NCI-H146 treated with DMSO at 0.1 percent for 48 hours (cell line): ENCODE data around the gene CHCHD5.
"Not testable (repeated sequence)": the region's sequence is repeated elsewhere in the genome, so short reads cannot be mapped to it uniquely, and the experiment has no call there.

Experiments used
- DNase-seq: peaks from one replicate; lab custom pipeline; 2025; ENCODE audit not compliant: unreplicated experiment; lab: John Stamatoyannopoulos, UW

The CHCHD5 gene

DNA sequence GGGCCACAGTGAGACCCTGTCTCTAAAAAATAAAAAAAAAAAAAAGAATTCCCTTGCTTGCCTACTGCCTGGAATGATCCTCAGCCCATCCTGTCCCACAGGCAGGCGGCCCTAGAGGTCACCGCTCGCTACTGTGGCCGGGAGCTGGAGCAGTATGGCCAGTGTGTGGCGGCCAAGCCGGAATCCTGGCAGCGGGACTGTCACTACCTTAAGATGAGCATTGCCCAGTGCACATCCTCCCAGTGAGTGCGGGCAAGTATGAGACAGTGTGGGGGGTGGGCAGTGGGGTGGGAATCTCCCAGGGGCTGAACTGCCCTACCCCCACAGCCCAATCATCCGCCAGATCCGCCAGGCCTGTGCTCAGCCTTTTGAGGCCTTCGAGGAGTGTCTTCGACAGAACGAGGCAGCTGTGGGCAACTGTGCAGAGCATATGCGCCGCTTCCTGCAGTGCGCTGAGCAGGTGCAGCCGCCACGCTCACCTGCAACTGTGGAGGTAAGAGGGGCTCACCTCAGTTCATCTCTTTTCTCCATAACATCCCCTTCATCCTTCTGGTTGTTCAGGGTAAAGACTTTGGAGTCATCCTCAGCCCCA, 1.6 kb downstream of the CHCHD5 start:
- DNase-seq, result no peak

DNA sequence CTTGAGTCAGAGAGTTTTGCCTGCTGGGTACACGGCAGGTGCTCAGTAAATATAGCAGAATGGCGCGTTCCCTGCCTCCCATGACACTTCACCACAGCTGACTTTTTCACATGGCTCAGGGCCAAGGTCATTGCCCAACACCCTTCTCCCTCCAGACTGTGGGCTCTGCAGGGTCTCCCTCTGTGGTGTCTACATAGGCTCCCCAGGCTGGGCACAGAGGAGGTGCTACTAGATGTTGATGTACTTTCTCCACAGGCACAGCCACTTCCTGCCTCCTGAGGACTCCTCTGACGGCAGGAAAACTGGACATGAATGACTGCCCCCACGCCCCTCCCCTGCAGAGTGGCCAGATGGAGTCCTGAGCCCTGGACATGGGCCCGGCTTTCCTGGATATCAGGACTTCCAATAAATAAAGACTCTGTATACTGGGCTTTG, 4.2 kb downstream of the CHCHD5 start:
- DNase-seq, result peak; percentile 61

DNA sequence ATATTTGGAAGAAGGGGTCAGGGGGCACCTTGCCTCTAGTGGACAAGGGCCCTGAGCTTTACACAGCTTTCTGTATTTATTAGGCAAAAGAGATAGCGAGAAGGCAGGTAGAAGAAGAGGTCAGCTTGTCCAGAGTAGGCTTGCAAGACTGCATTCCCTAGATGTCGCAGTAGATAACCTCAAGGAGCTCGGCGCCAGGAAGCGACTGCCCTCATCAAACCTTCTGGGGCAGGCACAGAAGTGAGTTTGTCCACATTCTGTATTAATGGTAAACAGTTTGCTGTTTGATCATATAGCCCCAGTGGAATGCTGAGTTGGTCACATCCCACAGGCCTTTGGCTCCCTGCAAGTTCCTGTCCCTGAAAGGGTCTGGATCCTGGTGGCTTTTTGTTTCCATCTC, 7.0 kb downstream of the CHCHD5 start:
- DNase-seq, result no peak

DNA sequence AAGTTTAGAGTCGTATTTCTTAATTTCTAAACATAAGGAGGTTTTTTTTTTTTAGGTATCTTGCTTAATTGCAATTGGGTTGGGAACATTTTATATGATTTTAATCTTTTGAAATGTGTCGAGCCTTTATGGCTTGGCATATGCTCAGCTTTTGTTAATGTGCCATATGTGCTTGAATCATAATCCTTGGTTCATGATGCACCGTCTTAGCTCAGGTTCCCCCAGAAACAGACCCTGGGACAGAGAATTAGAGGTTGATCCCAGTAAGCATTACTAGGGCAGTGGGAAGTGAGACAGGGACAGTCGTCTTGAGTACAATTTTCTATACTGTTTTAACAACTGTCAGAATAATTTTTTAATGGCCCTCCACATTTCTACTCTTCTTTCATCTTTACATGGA, 9.3 kb downstream of the CHCHD5 start:
- no peak for DNase-seq

DNA sequence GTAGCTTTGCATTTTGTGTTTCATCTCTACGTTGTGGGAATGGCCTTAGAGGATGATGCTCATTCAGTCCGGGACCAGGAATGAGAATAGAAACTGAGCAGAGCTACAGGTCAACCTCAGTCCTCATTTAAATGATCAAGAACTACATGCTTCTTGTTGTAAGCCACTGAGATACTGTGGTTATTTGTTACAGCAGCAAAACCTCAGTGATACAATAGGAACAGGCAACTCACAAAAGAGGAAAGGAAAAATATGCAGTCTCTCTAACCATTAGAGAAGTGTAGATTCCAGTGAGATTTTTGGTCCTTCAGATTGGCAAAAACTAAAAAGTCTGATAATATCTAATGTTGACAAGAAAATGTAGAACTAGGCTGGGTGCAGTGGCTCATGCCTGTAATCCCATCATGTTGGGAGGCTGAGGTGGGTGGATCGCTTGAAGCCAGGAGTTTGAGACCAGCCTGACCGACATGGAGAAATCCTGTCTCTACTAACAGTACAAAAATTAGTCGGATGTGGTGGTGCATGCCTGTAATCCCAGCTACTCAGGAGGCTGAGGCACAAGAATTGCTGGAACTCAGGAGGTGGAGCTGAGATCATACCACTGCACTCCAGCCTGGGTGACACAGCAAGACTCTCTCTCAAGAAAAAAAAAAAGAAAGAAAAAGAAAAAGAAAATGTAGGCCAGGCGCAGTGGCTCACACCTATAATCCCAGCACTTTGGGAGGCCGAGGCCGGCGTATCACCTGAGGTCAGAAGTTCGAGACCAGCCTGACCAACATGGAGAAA, 13.3 kb downstream of the CHCHD5 start:
- no peak for DNase-seq

DNA sequence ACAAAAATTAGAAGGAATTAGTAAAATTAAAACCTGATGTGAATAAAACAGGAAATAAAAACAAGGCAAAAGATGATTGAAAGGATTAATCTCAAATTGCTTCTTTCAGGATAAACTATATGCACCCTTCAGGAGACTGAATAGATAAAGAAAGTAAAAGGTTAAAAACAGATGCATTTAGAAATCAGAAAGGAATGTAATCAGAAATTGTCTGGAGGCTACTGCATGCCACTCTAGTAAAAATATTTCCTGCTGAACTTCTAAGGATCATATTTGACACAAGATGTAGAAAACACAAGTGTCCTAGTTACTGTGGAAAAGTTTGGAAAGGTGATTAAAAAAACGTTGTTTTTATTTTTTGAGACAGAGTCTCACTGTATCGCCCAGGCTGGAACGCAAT, 16.2 kb downstream of the CHCHD5 start:
- DNase-seq, result no peak

DNA sequence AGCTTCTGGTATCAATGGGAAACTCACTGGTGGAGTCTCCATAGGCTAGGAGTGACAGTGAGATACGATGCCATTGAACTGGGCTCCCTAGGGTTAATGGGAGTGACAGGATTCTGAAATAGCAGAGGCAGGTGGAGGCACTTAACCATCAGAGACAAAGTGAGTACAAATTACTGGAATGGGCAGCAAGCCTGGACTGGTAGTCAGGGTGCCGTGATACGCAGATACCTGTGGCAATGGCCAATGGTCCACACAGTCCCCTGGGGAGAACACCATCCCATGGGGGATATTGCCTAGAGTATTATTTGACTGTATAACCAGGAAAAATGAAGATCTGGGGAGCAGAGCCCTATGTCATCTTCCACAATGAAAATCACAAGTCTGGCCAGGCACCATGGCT, 17.3 kb downstream of the CHCHD5 start:
- no peak for DNase-seq

DNA sequence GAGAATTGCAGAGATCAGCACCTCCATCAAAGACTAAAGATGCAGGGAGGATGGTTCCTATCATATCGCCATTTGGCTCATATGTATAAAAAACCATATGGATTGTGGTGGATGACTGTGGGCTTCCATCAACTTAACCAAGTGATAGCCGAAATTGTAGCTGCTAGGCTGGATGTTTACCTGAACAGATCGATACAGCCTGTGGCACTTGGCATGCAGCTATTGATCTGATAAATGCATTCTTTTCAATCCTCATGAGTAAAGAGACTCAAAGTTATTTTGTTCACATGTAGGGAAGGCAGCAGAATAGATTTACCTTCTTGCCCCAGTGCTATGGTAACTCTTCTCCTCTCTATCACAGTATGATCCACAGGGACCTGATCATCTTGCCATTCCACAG, 18.5 kb downstream of the CHCHD5 start:
- no peak for DNase-seq

DNA sequence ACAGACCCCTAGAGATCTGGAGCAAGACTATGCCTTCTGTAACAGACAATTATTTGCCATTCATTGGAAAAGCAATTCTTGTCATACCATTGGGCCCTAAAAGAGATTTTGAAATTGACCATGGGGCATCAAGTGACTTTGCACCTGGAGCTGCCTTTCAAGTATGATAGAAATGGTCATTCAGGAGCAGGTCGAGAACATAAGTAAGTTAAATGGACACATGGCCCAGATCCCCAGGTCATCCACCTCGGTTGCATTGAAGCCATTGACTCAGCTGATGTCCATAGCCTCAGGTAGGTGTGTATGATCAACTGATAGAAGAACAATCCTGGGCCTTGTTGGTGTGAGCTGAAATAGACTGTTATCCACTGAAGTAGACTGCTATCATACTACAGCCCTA, 19.3 kb downstream of the CHCHD5 start:
- no peak for DNase-seq

DNA sequence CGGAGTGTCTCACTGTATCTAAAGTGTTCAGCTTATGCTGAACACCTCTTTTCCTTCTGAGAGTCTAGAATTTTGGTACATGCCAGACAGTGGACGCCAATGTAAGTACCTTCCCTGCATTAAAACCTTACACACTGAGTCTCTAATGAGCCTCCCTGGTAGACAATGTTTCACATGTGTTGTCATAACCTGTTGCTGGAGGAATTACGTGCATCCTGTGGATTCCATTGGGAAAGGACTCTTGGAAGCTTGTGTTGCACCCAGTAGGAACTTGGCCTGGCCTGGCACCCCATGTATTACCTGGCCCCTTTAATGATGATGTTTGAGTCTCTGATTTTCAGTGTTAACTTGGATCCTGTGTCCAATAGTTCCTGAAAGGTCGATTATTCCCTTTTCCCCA, 20.5 kb downstream of the CHCHD5 start:
- no peak for DNase-seq

DNA sequence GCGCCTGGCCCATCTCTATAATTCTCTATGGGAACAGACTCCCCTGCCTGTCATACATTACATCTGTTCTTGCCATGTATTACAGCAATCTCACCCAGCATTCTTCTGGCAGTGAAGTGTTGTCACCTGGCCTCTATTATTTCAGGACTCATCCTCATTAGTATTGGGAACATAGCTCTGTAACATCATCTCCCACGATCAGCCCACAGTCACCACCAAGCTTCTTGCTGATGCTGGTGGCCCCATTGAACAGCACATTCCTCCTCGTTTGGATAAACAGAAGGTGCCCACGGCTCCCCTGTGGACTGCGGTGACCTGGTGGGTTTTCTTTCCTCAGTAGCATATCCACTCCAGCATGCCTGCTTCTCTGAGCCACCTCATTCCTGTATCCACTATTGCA, 21.5 kb downstream of the CHCHD5 start:
- no peak for DNase-seq

DNA sequence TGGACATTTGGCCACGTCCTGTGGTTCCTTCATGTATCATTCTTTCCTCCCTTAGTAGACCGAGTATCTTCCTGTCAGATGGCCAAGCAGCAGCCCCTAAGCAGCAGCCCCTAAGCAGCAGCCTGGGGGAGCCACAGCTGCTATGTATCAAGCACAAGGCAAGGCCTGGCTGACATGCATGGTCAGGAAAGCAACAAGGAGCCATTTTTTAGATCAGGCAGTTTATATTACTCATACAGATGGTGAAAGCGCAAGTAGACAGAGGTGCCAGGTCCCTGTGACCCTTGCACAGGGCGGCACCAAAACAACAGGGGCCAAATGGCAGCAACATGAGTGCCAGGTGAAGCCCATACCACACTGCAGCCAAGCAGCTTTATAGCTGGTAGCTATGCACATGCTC, 22.1 kb downstream of the CHCHD5 start:
- no peak for DNase-seq

DNA sequence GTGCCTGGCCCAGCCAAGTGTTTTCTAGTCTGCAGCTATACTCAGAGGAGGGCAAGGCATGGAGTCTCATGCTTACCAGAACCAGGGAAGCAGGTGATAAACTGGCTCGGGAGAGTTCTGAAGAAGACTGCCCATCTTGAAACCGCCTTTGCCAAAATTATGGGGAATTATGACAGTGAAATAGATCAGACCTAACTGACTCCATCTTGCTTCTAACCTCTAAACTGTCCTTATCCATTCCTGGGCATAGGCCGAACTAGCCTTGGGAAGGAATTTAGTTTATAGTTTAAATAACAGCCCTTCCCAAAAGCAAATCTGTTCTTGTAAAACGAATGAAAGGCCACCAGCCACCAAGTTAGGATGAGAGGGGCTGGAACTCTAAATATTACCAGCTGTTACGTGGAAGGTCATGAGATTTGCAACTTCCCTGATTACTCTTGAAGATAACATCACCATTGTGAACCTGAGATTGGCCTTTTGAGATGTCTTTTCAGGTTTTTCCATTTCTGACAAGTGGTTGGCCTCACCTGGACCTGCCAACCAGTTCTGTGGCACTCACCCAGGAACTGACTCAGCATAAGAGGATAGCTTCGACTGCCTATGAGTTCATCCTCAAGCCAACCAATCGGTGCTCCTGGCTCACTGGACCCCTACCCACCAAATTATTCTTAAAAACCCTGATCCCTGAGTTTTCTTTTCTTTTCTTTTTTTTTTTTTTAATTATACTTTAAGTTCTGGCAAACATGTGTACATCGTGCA, 23.4 kb downstream of the CHCHD5 start:
- DNase-seq, result no peak

DNA sequence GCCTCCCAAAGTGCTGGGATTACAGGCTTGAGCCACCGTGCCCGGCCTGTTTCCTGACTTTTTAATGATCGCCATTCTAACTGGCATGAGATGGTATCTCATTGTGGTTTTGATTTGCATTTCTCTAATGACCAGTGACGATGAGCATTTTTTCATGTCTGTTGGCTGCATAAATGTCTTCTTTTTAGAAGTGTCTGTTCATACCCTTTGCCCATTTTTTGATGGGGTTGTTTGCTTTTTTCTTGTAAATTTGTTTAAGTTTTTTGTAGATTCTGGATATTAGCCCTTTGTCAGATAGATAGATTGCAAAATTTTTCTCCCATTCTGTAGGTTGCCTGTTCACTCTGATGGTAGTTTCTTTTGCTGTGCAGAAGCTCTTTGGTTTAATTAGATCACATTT, 24.9 kb downstream of the CHCHD5 start:
- not testable (repeated sequence) for DNase-seq

DNA sequence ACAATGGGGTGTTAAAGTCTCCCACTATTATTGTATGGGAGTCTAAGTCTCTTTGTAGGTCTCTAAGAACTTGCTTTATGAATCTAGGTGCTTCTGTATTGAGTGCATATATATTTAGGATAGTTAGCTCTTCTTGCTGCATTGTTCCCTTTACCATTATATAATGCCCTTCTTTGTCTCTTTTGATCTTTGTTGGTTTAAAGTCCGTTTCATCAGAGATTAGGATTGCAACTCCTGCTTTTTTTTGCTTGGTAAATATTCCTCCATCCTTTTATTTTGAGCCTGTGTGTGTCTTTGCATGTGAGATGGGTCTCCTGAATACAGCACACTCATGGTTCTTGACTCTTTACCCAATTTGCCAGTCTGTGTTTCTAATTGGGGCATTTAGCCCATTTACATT, 27.9 kb downstream of the CHCHD5 start:
- DNase-seq, result not testable (repeated sequence)

DNA sequence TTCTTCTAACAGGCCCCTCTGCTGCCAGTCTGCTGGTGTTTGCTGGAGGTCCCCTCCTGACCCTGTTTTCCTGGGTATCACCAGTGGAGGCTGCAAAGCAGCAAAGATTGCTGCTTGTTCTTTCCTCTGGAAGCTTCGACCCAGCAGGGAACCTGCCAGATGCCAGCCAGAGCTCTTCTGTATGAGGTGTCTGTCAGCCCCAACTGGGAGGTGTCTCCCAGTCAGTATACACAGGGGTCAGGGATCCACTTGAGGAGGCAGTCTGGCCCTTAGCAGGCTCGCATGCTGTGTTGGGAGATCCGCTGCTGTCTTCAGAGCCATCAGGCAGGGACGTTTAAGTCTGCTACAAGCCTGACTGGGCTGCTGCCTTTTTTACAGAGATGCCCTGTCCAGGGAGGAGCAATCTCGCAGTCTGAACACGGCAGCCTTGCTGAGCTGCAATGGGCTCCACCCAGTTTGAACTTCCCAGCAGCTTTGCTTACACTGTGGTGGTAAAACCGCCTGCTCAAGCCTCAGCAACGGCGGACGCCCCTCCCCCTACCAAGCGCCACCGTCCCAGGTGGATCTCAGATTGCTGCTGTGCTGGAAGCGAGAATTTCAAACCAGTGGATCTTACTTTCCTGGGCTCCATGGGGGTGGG, 29.9 kb downstream of the CHCHD5 start:
- DNase-seq, result peak; percentile 10

DNA sequence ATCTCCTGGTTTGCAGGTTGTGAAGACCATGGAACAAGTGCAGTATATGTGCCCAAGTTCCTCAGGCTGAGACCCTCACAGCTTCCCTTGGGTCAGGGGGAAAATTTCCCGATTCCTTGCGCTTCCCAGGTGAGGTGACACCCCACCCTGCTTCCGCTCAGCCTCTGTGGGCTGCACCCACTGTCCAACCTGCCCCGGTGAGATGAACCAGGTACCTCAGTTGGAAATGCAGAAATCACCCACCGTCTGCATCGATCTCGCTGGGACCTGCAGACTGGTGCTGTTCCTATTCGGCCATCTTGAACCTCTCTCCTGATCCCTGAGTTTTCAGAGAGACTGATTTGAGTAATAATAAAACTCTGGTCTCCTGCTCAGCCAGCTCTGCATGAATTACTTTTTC, 30.6 kb downstream of the CHCHD5 start:
- DNase-seq, result no peak

DNA sequence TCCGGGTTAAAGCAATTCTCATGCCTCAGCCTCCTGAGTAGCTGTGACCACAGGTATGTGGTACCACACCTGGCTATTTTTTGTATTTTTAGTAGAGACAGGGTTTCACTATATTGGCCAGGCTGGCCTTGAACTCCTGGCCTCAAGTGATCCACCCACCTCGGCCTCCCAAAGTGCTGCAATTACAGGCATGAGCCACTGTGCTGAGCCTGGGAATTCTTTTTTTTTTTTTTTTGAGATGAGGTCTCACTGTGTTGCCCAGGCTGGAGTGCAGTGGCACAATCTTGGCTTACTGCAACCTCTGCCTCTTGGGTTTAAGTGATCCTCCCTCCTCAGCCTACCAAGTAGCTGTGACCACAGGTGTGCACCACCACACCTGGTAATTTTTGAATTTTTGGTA, 31.4 kb downstream of the CHCHD5 start:
- DNase-seq, result not testable (repeated sequence)

DNA sequence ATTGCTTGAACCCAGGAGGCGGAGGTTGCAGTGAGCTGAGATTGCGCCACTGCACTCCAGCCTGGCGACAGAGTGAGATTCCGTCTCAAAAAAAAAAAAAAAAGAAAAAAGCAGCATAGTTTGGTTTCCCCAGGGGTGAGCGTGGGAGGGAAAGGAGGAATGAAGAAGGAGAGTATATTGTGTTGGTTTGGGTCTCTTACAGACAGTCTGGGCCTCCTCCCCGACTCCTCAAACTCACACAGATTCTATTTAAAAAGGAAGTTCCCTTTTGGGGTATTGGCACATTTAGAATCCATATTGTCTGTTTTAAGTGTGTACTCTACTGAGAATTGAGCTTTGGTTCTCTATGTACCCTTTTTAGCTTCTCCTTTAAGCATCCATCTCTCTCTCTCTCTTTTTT, 34.0 kb downstream of the CHCHD5 start:
- no peak for DNase-seq

DNA sequence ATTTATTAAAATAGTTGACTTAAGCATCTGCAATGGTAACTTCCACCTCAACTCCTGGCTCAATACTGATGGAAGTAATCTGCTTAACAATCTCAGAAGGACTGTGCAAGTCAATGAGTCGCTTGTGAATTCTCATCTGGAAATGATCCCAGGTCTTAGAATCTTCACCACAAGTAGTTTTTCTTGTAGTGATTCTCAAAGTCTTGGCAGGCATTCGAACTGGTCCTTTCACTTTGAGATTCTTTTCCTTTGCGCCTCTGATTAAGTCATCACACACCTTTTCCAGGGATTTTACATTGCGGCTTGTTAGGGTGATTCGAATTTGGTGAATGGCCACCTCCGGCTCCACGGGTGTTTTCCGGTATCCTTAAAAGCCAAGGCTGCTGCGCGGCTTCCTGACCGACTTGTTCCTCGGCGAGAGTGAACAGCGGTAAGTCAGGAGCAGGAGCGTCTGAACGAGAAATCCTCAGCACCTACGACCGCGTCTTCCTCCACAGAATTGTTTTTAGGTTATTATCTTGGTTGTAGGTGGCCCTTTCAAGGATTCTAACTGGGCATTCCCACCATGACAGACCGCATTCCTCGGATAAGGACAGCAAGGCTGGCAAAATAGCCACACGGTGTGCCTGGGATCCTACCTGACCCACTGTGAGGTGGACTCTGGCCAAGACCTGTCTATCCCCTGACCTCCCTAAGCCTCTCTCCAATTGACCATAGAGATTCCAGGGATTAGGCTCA, 37.5 kb downstream of the CHCHD5 start:
- no peak for DNase-seq

DNA sequence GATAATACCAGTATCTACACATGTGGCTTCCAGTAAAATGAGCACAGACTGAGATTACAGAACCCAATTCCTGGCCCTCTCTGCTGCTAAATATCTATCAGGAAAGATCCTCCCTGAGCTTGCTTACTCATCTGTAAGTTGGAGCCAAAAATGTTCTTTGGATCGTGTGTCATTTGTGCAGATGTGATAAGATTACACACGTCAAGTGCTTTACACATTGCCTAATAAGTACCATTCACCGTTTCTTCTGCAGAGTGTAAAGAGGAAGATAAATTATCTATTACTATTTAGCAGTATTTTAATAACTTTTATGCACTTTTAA, 38.1 kb downstream of the CHCHD5 start:
- no peak for DNase-seq
